Esophagus muscularis mucosa (tissue), 3 donors: ENCODE results near the gene SCAND1.

Experiments
- POLR2A ChIP-seq: fragments of 450-650 bp; IDR thresholded peaks from one replicate; pipeline ENCODE4 v1.6.1; 2017; ENCODE audit warnings: antibody characterized with exemption, moderate library complexity, mild to moderate bottlenecking, low read depth
- POLR2AphosphoS5 ChIP-seq, 2 donors: sonication (generic); formaldehyde crosslinking; IDR thresholded peaks; one replicate each; pipeline ENCODE4 v1.6.1; 2017; ENCODE audit warnings: antibody characterized with exemption in 2 of 2
- TF ChIP-seq, protein P1 (sequence below), 3 experiments: fragments of 200-600 bp in 2 of 3; fragments of 450-650 bp in 1 of 3; sonication (generic) in 2 of 3; IDR thresholded peaks; one replicate each; pipeline ENCODE4 v1.5.1; 2017 to 2019; ENCODE audit warnings: antibody characterized with exemption in 3 of 3, mild to moderate bottlenecking in 2 of 3, moderate library complexity in 1 of 3

DNA sequence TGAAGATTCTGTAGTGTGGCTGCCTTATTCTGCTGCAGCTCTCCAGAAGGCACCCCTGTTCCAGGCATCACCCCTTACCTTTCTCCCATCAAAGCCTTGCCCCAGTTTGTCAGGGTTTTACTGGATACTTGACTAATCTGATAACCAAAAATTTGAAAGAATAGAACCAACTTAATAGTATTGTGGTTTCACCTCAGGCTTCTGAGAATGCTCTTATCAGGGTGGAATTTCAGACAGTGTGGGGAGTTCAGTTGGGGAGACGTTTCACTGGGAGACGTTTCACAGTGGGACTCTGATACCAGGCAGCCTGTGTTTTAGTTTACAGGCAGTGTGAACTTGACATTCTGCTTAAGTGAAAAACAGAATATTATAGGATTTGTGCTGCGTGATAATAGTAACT is 50.5 kb downstream of the SCAND1 start:
- TF ChIP-seq, protein P1, sequence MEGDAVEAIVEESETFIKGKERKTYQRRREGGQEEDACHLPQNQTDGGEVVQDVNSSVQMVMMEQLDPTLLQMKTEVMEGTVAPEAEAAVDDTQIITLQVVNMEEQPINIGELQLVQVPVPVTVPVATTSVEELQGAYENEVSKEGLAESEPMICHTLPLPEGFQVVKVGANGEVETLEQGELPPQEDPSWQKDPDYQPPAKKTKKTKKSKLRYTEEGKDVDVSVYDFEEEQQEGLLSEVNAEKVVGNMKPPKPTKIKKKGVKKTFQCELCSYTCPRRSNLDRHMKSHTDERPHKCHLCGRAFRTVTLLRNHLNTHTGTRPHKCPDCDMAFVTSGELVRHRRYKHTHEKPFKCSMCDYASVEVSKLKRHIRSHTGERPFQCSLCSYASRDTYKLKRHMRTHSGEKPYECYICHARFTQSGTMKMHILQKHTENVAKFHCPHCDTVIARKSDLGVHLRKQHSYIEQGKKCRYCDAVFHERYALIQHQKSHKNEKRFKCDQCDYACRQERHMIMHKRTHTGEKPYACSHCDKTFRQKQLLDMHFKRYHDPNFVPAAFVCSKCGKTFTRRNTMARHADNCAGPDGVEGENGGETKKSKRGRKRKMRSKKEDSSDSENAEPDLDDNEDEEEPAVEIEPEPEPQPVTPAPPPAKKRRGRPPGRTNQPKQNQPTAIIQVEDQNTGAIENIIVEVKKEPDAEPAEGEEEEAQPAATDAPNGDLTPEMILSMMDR (IDR thresholded peaks at IDR 0.05) = no peak
- no peak for TF ChIP-seq POLR2A
- TF ChIP-seq POLR2AphosphoS5 (IDR thresholded peaks at IDR 0.05) = no peak
